MCF 10A (cell line): ENCODE measurements around the gene HBEGF. TPM values are rescaled to one million over a fixed set of nuclear protein-coding genes. Genes with fewer than 3 reads are reported as not detected.

Experiments used
- BruUV-seq: library from RNA; stranded (reverse); fragments of 400-500 nt; replicated peaks from 2 replicates; lab custom pipeline; 2021; lab: Mats Ljungman, UMichigan
- CTCF ChIA-PET: fragments of 300-600 bp; sonication (Branson Sonifier 250); formaldehyde crosslinking; extraction: SDS; loops from one replicate; lab custom pipeline; 2021; ENCODE audit warnings: antibody characterized with exemption, inconsistent platforms; lab: Yijun Ruan, JAX
- POLR2A ChIA-PET: fragments of 300-600, 350-650 bp; sonication (Branson Sonifier 250); formaldehyde crosslinking; extraction: SDS; loops from one replicate; lab custom pipeline; 2020; ENCODE audit warnings: antibody characterized with exemption, inconsistent platforms; lab: Yijun Ruan, JAX
- DNase-seq: peaks from one replicate; pipeline ENCODE4 v3.0.0-alpha.2; 2018; ENCODE audit not compliant: unreplicated experiment
- H3K27ac Mint-ChIP-seq: one replicate; pipeline ENCODE4 v1.8.0; 2022; ENCODE audit warnings: mild to moderate bottlenecking, low read depth, mixed read lengths; ENCODE audit not compliant: unreplicated experiment
- H3K27me3 Mint-ChIP-seq: one replicate; pipeline ENCODE4 v1.8.0; 2022; ENCODE audit warnings: mixed read lengths; ENCODE audit not compliant: insufficient read depth, unreplicated experiment
- H3K36me3 Mint-ChIP-seq: one replicate; pipeline ENCODE4 v1.8.0; 2022; ENCODE audit warnings: mild to moderate bottlenecking, moderate library complexity, mixed read lengths; ENCODE audit not compliant: insufficient read depth, unreplicated experiment
- H3K4me1 Mint-ChIP-seq: one replicate; pipeline ENCODE4 v1.8.0; 2022; ENCODE audit warnings: mixed read lengths; ENCODE audit not compliant: insufficient read depth, unreplicated experiment
- H3K4me3 Mint-ChIP-seq: one replicate; pipeline ENCODE4 v1.8.0; 2022; ENCODE audit warnings: mild to moderate bottlenecking, moderate library complexity, mixed read lengths; ENCODE audit not compliant: unreplicated experiment
- H3K9me3 Mint-ChIP-seq: one replicate; pipeline ENCODE4 v1.8.0; 2022; ENCODE audit warnings: mixed read lengths; ENCODE audit not compliant: unreplicated experiment
- CTCF ChIP-seq: fragments of 200-600 bp; IDR thresholded peaks from one replicate; pipeline ENCODE4 v1.8.0; 2022; ENCODE audit warnings: antibody characterized with exemption, mild to moderate bottlenecking; ENCODE audit not compliant: unreplicated experiment
- intact Hi-C: fragments of 100-400 bp; cut with micrococcal nuclease; formaldehyde crosslinking; loops from 2 replicates; pipeline ENCODE4 v1.14.1; 2022
- total RNA-seq: library from RNA; stranded (reverse); gene quantifications from 2 replicates; pipeline ENCODE4 v1.2.3, GENCODE V29; 2022

The HBEGF gene
- total RNA-seq, 1 experiment from 2014 or later: 55.7 TPM

GRCh38 chr5:140336388-140336787 lies 10.0 kb downstream of the HBEGF start:
- no TSS peak for BruUV-seq
- Mint-ChIP-seq H3K27ac (no peak overlapping the region), H3K4me3 (no peak overlapping the region), H3K9me3 (no peaks in the 10 kb centered on the region), H3K36me3 (peaks cover 47% of the 10 kb centered on the region), H3K4me1 (peaks cover 16% of the 10 kb centered on the region), H3K27me3 (no peaks in the 10 kb centered on the region)
- intact Hi-C loops: no loop called here
- no peak for TF ChIP-seq CTCF
- ChIA-PET POLR2A (interaction anchor here (0.6 to 2.9 kb wide), 4 partner anchors 10 to 115 kb away, joined by 3 to 18 read pairs (median 8); partner anchors contain the start of genes HBEGF and PFDN1), CTCF (interaction anchor here (0.6 to 23.2 kb wide), 6 partner anchors 9 to 1832 kb away, joined by 3 to 1450 read pairs (median 14); partner anchors contain the start of gene HBEGF)
- DNase-seq: no peak

- no peaks in the 10 kb centered on the region for H3K4me1 Mint-ChIP-seq
- no TSS peak for BruUV-seq
- no peak overlapping the region for H3K4me3 Mint-ChIP-seq
- DNase-seq: no peak
- no peaks in the 10 kb centered on the region for H3K9me3 Mint-ChIP-seq
- ChIA-PET CTCF (no interaction called here), POLR2A (no interaction called here)
- no peak for TF ChIP-seq CTCF
- peaks cover 34% of the 10 kb centered on the region for H3K36me3 Mint-ChIP-seq
- H3K27ac Mint-ChIP-seq: no peak overlapping the region
- H3K27me3 Mint-ChIP-seq: no peaks in the 10 kb centered on the region
- intact Hi-C loops: no loop called here
Observed at GRCh38 chr5:140331638-140332037, 14.8 kb downstream of the HBEGF start.

GRCh38 chr5:140329739-140330481 lies 16.5 kb downstream of the HBEGF start:
- TF ChIP-seq CTCF: no peak
- peaks cover 21% of the 10 kb centered on the region for H3K36me3 Mint-ChIP-seq
- DNase-seq: no peak
- intact Hi-C loops: no loop called here
- CTCF ChIA-PET: interaction anchor here (0.6 to 1.8 kb wide), 8 partner anchors 11 to 134 kb away, joined by 3 to 7 read pairs (median 4); partner anchors contain the start of gene HBEGF
- H3K4me3 Mint-ChIP-seq: no peak overlapping the region
- H3K27ac Mint-ChIP-seq: no peak overlapping the region
- H3K4me1 Mint-ChIP-seq: no peaks in the 10 kb centered on the region
- H3K9me3 Mint-ChIP-seq: no peaks in the 10 kb centered on the region
- POLR2A ChIA-PET: interaction anchor here (0.6 to 2.1 kb wide), 4 partner anchors 13 to 33 kb away, joined by 3 to 10 read pairs (median 4); partner anchors contain the start of gene PFDN1
- no TSS peak for BruUV-seq
- H3K27me3 Mint-ChIP-seq: no peaks in the 10 kb centered on the region

GRCh38 chr5:140328036-140328764 lies 18.2 kb downstream of the HBEGF start:
- Mint-ChIP-seq H3K27me3 (no peaks in the 10 kb centered on the region), H3K9me3 (no peaks in the 10 kb centered on the region), H3K27ac (no peak overlapping the region), H3K4me1 (no peaks in the 10 kb centered on the region), H3K36me3 (peaks cover 4% of the 10 kb centered on the region), H3K4me3 (no peak overlapping the region)
- intact Hi-C loops: no loop called here
- ChIA-PET CTCF (interaction anchor here (0.6 to 2.0 kb wide), 9 partner anchors 13 to 179 kb away, joined by 3 to 8 read pairs (median 4); partner anchors contain the start of gene HBEGF), POLR2A (interaction anchor here (0.6 to 1.3 kb wide), 6 partner anchors 9 to 222 kb away, joined by 3 to 7 read pairs (median 4); no protein-coding TSS in a partner anchor)
- TF ChIP-seq CTCF: no peak
- BruUV-seq: no TSS peak
- DNase-seq: no peak
